Jurkat, Clone E6-1 (cell line): Measurements from ENCODE around the gene MVK.

Source experiments
- DNase-seq: peaks from one replicate; pipeline ENCODE4 v3.0.0-alpha.2; 2011; ENCODE audit warnings: low read depth, low spot score
- H3K4me3 ChIP-seq: 2 replicates; pipeline ENCODE4 v1.5.1; 2011; ENCODE audit warnings: mild to moderate bottlenecking, low read length, control low read depth, moderate library complexity

The MVK gene

DNA sequence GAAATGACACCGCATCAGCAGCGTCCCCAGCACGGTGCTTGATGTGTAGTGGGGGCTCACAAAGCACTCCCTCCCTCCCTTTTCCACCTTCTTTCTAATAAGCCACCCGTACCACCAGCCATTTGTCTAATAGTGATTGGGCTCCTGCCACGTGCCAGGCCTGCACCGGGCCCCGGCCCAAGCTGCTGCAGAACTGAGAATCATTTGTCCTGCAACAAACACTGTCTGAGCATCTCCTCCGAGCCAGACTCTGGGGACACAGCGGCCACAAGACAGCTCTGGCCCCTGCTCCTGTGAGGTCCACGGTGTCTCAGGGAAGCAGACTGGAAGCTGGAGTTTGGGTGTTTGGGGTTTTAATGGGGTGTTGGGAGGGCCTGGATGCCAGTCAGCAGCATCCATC lies 43.9 kb downstream of the MVK start:
- no peak overlapping the region for H3K4me3 ChIP-seq
- DNase-seq: no peak

DNA sequence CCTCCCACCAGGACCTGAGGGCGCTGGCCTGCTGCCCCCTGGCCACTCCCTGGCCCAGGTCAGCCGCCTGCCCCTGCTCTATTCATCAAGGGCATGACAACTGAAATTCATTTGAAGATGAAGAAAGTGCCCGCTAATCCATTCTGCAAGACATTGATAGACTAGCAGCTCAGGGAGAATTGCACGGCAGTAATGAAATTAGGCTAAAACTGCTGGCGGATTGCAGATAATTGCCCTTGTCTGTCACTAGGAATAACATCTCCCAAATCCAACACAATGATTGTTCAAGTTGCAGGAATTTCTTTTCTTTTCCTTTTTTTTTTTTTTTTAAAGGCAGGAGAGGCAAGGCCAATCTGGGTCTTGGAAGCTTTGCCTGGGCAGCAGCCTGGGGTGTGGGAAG lies 44.5 kb downstream of the MVK start:
- DNase-seq: no peak
- H3K4me3 ChIP-seq: no peak overlapping the region

DNA sequence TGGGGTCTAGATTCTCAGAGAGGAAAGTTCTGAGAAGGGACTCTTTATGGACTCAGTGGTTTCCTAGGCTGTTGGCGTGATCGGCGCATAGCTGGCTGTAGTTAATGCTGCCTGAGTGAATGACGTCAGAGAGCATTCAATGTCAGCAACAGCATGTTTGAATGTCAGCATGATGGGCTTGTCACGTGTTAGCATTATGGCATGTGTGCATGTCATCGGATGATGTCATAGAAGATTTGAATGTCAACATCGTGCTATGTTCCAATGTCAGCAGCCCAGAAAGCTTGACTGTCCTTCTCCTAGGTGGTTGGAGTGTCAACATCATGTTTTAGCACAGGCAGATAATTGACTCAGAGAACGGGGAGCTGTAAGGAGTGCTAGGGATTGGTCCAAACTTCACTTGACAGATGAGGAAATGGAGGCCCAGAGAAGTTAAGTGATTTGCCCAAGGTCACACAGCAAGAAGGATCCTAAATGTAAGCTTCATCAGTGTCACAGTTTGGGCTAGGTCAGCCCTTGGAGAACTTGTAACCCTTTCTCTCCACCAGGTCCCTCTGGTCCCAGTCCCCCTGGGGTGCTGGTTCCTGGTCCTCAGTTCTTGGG lies 45.5 kb downstream of the MVK start:
- DNase-seq: no peak
- no peak overlapping the region for H3K4me3 ChIP-seq

DNA sequence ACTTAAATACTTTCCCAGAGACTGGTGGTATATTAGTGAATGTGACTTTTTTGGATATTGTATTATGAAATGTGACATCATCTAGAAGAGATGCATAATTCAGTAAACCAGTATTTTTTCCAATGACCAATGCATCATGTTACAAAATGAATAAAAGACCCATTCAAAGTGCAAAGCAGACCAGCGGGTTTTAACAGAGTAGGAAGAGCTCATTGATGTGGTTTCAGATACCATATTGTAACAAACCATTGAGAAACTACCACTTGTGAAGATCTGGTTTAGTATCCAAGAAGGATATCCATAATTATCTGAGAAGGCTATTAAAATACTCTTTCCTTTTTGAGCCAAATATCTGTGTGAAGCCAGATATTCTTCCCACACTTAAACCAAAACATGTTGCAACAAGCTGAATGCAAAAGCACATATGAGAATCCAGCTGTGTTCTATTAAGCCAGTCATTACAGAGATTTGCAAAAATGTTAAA lies 47.7 kb downstream of the MVK start:
- H3K4me3 ChIP-seq: no peak overlapping the region
- DNase-seq: no peak

DNA sequence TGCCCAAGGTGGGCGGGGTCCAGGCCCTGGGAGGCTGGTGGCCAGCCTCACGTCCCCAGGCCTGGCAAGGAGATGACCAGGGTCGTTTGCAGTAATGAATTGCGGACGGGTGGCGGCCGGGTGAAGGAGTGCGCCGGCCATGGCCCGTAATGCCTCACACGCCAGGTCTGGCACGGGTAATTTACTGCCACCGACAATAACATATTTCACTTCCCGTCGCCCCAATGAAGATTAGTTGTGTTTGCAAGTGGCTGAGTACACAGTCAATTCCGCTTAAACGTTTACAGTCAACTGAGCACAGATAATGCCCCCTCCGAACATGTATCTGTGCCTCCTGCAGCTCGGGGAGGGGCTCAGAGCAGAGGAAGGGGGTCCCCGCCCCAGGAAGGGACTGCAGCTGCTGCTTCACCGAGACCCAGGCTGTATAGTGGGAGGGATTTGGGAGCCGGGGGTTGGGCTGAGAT lies 48.3 kb downstream of the MVK start:
- H3K4me3 ChIP-seq: no peak overlapping the region
- no peak for DNase-seq

DNA sequence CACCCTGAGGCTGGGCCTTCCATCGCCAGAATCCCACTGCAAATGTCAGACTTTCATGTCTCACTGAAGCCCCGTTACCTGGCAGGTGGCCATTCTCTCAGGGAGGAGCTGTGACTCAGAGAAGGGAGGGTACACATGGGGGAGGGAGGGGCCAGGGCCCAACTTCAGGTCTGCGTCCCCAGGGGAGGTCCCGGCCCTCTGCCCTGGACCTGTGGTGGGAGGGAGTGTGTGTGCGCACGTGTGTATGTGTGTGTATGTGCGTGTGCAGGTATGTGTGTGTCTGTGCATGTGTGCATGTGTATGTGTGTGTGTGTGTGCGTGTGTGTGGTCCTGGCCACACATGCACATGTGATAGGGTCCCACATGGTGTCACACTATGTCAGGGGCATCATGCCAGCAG lies 50.9 kb downstream of the MVK start:
- no peak for DNase-seq
- no peak overlapping the region for H3K4me3 ChIP-seq

DNA sequence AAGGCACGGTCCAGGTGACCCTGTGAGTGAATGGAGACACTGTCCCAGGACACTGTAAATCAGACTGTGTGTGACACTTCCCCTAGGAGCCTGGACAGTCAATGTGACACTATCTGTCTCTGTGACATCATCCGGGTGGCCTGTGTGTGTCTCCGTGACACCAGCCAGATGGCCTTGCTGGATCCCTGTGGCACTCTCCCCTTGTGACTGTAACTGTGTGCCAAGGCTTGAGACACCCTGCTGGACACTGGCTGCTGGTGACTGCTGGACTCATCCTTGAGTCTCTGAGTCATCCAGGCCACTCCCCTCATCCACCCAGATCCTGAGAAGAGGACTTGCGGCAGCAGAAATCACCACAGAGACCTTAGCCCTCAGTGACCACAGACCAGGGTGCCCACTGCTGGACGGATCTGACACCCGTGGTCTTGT lies 51.6 kb downstream of the MVK start:
- no peak for DNase-seq

DNA sequence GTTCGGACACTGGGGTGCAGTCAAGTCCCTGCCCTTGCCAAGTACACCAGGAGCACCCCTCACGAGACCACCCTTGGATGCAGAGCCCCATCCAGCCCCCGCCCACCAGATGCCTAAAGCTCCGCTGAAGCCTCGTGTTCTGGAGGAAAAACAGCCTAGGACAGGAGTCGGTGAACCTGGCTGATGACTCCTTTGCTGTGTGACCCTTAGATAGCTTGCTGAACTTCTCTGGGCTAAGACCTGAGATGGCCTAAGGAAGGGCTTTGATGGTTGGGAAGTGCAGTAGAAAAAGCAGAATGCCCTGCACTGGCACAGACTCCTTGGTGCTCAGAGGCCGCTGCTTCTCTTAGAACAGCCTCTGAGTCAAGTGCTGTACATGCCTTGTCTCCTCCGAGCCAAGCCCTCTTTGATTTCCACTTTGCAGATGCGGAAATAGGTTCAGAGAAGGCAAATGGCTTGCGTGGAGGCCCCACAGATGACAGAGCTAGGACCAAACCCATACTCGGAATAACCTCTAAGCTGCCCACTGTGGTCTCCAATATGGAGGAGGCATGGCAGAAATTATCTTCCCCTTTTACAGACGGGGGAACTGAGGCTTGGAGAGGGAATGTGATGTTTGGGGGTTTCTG lies 52.3 kb downstream of the MVK start:
- DNase-seq: no peak
- H3K4me3 ChIP-seq: no peak overlapping the region

More for the DNA sequence above, 51.6 kb downstream of the MVK start:
- no peak overlapping the region for H3K4me3 ChIP-seq

DNA sequence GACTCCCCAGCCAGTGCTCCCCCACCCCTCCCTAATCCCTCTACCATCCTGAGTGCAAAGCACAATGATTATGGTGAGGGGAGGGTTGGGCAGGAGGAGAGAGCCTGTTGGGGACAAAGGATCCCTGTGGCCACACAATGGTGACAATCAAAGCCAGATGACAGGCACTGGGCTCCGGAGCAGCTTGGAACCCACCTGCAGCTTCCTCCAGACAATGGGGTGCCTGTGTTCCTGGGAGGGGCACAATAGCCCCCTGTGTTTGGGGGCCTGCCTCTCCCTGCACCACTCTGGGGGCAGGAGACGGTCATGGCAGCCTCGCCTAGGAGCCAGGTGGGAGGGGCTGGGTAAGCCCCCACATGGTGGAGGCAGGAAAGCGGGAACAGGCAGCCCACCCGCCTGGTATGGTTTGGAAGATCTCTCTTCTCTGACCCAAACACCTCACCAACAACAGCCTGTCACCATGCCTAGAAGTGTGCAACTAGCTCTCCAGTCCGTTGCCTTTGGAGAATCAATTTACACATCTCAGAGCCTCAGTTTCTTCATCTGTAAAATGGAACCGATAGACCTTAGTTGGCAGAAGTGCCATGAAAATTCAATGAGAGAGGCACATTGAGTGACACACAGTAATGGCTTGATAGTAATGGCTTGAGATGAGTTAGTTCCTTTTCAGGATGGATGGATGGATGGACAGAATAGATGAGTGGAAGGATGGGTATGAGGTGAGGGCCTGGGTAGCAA lies 53.0 kb downstream of the MVK start:
- no peak for DNase-seq
- H3K4me3 ChIP-seq: no peak overlapping the region

DNA sequence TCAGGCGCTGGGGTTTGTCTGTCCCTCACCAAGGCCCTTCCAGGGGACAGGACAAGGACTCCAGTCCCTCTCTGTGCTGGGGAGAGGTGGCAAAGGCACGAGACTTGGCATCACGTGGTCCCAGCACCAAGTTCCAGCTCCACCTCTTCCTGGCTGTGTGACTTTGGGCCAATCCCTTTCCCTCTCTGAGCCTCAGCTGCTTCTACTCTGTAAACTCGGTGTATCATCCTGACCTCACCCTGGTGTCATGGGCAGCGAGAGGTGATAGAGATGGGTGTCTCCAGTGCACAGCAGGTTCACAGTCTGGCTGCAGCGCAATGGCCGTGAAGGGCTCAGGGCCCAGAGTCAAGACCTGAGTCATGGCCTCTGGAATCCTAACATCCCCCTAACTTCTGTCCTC lies 54.0 kb downstream of the MVK start:
- no peak for DNase-seq
- no peak overlapping the region for H3K4me3 ChIP-seq

DNA sequence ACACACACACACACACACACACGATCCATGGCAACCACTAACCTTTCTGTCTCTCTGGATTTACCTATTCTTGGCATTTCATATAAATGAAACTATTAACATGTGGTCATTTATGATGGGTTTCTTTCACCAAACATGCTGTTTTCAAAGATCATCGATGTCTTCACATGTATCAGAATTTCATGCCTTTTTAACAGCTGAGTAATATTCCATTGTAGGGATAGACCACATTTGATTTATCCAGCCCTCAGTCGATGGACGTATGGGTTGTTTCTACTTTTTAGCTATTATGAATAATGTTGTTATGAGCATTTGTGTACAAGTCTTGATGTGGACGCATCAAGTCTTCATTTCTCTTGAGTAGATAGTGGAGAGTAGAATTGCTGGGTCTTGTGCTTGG lies 56.5 kb downstream of the MVK start:
- DNase-seq: no peak
- H3K4me3 ChIP-seq: no peak overlapping the region

DNA sequence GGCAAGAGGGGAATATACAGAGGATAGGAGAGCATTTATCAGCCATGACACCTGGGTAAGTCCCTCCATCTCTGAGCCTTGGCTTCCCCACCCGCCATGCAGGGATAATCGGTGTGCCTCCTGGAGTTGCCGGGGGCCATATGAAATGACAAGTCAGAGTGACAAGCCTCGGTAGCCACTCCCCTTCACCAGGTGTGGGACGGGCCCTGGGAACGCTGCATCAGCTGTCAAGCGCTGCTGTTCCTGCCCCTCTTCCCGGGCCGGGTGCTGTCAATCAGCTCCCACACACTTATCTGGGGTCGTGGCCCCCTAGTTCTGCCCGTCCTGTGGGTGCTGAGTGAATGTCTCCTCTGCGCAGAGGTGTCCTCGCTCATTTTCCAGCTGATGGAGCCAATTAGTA lies 57.2 kb downstream of the MVK start:
- H3K4me3 ChIP-seq: no peak overlapping the region
- no peak for DNase-seq

DNA sequence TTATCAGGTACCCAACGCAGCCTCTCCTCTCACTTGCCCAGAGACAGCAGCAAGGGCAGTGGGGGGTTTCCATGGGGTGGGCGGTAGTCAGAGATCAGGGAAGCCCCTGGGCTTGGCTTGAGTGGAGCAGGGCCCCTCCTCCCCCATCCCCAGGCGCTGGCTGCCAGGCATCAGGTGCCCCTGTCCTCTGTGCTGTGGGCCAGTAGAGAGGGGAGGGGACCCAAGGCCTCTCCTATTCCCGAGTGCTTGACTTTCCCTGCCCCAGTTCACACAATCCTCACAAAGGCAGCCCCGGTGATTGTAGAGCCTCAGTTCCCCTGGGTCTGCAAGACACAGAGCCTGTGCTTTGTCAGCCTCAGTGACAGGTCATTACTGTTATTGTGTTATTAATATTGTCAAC lies 57.7 kb downstream of the MVK start:
- no peak overlapping the region for H3K4me3 ChIP-seq
- no peak for DNase-seq

DNA sequence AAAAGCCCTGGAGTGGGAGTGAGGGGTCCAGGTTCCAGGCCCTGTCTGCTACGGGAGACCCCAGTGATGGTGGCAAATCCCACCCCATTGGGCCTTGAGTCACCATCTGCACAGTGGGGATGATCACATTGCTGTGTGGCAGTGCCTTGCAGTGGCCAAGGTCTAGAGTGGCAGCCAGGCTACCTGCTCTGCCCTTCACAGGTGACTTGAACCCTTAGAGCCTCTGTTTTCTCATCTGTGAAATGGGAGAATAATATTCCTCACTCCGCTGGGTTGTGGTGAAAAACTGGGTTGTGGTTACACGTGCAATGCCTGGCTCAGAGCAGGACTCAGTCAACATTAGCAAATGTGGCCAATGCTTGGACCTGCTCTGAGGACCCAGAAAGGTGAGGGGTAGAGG lies 58.2 kb downstream of the MVK start:
- no peak for DNase-seq
- H3K4me3 ChIP-seq: no peak overlapping the region

DNA sequence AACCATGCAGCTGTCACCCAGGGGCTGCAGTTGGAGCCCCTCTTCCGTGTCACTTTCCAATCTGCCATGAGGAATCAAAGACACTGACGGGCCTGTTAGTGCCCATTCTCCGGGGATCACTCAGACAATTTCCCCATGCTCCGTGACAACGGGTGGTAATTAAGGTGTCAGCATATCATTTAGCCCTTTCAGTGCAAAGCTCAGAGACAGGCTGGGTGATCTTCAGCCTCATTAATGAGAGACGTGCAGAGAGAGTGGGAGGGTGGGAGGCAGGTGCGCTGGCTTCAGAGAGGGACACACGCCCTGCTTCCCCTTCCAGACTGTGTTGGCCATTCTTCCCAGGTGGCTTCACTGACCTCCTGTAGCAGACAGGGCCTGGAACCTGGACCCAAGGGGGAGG lies 58.7 kb downstream of the MVK start:
- H3K4me3 ChIP-seq: no peak overlapping the region
- DNase-seq: no peak

DNA sequence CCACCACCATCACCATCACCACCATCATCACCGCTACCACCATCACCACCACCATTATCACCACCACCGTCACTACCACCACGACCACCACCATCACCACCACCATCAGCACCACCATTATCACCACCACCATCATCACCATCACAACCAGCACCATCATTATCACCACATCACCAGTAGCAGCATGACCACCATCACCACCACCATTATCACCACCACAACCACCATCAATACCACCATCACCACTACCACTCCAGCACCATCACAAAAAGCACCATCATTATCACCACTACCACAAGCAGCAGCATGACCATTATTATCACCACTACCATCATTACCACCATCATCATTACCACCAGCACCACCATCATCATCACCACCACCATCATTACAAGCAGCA lies 62.1 kb downstream of the MVK start:
- no peak for DNase-seq
- H3K4me3 ChIP-seq: no peak overlapping the region

DNA sequence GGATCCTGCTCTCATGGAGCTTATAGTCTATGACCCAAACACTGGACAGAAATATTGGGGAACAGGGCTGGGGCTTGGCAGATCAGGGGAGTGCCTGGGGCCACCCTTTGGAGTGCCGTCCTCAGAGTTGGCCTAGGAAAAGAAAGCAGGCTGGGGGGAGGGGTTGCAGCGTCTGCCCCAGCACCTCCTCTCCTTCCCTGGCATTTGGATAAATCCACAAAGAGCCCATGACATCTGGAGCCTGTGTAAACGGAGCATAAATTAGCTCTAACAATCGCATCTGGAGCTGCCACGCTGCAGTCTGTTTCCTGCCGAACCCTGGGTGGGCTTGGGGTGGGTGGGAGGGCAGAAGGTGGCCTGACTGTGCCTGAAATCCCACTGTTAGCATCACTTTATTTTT lies 63.8 kb downstream of the MVK start:
- H3K4me3 ChIP-seq: no peak overlapping the region
- no peak for DNase-seq

DNA sequence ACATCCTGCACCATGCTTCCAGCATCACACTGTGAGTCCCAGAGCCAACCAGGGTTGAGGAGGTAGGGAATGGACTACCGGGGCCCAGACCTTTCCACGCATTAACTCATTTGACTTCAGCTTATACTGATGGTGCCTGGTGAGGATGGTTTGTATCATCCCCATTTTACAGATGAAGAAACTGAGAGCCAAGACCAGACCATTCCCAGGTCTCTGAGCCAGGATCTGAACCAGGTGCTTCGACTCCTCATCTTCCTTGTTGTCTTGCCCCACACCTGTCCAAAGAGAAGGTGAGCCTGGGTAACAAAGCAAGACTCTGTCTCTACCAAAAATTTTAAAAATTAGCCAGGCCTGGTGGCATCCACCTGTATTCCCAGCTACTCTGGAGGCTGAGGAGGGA lies 64.4 kb downstream of the MVK start:
- no peak for DNase-seq
- no peak overlapping the region for H3K4me3 ChIP-seq

DNA sequence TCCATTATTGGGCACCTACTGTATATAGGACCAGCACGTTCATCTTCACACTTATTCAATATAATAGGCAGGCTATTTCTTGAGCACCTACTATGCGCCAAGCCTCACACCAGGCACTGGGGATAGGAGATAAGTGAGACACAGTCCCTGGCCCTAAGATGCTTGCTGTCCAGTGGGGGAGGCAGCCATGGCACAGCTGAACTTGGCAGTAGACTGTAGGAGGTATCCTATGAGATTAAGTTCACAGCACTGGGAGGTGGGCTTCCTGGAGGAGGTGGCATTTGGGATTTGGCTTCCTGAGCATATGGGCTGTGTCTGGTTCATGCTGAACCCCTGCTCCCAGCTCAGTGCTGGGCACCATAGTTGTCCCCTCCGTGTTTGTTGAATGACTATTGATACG lies 65.1 kb downstream of the MVK start:
- no peak for DNase-seq
- no peak overlapping the region for H3K4me3 ChIP-seq

DNA sequence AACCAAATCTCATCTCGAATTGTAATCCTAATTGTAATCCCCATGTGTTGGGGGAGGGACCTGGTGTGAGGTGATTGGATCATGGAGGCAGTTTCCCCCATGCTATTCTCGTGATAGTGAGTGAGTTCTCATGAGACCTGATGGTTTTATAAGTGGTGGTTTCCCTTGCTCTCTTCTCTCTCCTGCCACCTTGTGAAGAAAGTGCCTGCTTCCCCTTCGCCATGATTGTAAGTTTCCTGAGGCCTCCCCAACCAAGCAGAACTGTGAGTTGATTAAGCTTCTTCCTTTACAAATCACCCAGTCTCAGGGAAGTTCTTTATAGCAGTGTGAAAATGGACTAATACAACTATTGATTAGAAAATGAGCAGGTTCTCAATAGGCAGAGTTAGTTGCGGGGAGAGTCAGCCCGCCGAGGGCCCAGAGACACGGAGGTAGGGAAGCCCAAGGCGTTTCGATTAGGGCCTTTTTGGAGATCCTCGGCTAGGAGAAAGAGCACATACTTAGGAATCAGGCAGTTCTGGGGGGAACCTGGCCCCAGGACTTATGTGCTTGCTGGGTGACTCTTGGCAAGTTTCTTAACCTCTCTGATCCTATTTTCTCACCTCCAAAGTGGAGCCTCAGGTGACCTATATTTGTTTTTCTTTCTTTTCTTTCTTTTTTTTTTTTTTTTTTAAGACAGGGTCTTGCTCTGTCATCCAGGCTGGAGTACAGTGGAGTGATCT lies 65.7 kb downstream of the MVK start:
- H3K4me3 ChIP-seq: no peak overlapping the region
- DNase-seq: no peak
